GM11168 (cell line): ENCODE data around the gene CEP126.

ENCODE experiments used
- in situ Hi-C: fragments of 300-500 bp; cut with MboI; formaldehyde crosslinking; loops from one replicate; pipeline ENCODE4 v1.12.0; 2022; ENCODE audit warnings: low sequenced_read_pairs; ENCODE audit not compliant: unreplicated experiment

CEP126 gene, protein sequence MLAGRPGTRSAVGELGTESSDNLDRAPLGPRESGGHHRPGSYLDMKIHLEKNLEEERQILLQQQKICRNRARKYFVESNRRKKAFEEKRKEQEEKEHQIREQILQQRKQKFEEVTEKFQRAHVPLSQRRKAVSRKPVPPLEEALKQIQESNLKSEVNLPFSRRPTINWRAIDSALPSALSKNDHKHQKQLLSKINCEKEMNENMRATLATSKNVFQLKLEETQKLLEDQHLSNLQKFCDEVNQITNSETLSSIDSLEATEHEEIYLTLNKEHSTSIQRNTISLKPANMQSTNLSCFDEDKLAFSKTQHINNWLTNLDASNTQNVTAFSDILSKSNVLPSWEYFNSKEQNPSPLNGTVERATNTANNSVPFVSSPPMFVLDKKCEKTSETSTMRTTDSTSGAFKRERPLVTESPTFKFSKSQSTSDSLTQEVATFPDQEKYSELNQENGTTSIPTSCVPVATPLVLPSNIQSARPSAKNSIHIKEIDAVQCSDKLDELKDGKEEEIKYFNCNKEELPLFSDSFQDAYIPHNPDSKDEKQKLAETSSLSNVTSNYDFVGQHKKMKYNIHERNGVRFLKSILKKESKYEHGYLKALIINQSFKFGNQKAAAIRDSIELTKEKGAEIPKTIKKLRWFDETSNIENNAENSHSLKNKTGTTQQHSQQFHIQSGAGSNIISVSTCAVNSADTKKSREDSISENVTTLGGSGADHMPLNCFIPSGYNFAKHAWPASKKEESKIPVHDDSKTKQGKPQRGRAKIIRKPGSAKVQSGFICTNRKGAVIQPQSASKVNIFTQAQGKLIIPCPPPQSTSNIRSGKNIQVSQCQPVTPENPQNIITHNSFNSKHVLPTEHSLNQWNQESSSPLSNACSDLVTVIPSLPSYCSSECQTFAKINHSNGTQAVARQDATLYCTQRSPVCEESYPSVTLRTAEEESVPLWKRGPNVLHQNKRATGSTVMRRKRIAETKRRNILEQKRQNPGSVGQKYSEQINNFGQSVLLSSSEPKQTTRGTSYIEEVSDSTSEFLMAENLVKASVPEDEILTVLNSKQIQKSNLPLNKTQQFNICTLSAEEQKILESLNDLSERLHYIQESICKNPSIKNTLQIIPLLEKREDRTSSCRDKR

DNA sequence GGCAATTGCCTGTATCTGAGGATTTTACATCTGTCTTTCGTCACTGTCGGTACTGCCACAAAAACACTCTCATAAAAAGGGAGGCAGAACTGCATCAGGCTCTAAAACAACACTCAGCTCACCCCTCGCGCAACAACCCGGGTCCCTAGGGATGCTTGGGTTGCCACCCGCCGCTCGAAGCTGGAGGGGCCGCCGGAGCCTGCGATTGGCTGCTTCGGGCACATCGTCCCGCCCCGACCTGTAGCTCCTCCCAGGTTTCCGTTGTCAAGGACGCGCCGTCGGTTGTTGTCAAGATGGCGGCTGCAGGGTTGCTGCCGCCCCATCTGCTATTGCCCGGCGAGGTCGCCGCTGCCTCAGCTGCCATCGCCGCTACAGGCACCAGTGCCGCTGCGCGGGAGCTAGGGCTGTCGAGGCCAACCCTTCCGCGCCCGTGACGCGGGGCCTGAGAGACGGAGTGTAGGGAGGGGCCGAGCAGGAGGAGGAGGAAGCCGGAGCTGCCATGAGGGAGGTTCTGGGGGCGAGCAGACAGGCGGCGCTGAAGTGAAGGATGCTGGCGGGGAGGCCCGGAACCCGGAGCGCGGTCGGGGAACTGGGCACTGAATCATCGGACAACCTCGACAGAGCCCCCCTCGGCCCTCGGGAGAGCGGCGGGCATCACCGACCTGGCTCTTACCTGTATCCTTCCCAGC is at the start of gene CEP126:
CEP126 (plus strand) TSS at position 273 of the 689 bp plus-strand sequence; CDS start at position 548, 275 bp downstream.
- in situ Hi-C loops: no loop called here

DNA sequence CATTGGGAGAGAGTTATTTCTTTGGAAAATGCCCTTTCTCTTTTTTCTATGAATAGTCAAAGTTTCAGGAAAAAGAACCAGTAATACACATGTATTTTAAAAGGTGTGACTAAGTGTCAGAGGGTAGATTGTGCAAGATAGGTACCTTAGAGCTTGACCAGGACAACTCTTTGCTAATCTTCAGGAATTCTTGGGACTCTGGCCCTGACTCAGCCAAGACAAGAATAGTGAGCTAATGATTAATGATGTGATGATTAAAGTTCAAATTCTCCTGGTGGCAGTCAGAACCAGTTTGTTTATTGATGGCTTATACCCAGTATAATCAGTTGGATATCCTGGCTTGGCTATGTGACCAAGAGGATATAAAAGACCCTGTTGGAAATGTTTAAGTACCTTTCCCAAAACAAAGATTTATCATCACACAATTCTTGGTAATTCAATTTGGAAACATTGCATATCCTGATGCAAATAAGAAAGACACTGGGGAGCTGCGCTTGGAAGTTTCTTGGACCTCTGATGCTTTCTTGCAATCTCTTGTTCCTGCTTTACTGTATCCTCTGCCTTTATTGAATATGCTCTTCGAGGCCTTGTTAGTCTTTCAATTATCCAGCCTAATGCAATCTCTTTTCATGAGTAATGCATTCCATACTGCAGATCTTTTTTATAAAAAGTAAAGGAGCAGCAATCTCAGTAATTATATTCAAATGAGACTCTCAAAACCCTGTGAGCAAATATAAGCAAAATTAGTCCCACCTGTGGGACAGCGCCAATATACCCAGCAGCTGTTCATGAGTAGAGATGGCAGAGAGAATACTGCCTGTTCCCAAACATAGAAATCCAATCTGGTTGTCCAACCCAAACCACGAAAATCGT is 48.0 kb upstream of the CEP126 start:
- in situ Hi-C loops: loop anchor here (25.0 kb wide), 1 partner anchor 145 kb away; no protein-coding TSS in a partner anchor

DNA sequence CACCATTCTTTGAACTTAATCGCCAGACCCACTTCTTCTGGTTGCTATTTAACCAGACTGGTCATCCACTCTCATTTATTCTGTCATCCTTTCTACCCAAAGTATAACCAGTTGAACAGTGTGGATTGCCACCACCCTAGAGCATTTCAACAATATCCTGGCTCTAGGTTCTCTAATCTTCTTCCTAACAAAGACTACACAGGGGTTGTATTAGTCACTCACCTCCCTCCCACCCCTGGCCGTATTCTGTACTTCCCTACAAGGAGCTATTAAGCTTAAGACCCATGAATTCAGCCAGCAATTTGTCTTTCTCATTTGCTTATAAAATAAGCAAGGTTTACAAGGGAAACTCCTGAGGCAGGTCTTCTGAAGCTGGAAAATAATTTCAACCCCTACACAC is 46.9 kb upstream of the CEP126 start:
- in situ Hi-C loops: loop anchor here (25.0 kb wide), 1 partner anchor 144 kb away; no protein-coding TSS in a partner anchor

DNA sequence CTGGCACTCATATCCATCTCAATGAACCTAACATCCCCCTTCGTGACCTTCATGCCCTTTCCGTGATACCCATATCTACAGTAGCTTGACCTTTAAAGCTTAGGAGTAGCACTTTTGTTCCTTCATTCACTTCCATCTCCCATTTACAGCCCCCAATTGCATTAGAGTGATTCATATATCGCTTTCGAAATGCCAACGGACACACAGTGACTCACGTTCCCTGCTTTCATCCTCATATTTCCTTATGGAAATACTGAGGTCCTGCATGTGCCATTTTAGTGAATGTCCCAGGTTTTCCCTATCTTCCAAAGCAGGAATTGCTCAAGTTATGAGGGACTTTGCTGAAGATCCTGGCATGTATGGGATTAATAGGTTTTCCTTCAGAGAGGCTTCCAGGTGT is 44.3 kb upstream of the CEP126 start:
- in situ Hi-C loops: loop anchor here (25.0 kb wide), 1 partner anchor 142 kb away; no protein-coding TSS in a partner anchor

DNA sequence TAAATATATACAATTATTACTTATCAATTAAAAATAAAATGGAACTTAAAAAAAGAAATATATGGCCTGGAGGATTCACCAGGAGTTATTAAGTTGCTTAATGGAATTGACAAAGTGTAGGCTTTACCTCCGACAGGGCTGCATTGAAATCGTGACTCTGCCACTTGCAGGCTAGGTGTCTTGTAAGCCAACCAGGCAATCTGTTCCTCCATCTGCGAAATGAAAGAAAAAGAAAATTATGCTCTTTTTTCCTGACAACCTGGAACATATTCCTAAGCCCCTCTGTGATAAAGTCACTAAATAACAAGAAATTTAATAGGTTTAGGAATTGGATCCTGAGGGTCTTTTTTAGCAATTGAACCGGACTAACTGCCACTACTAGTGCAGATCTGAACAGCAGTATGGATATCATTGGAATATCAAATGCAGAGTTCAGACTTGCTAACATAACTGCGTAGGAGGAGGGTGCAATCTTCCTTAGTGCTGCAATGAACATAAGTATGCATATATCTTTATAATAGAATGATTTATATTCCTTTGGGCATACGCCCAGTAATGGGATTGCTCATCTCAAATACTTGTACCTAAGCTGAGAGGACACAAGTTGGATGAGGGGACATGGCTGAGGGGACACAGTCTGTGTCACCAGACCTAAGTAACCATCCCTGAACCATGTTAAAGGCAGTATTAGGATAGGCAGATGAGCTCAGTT is 42.5 kb upstream of the CEP126 start:
- in situ Hi-C loops: loop anchor here (25.0 kb wide), 1 partner anchor 140 kb away; no protein-coding TSS in a partner anchor

DNA sequence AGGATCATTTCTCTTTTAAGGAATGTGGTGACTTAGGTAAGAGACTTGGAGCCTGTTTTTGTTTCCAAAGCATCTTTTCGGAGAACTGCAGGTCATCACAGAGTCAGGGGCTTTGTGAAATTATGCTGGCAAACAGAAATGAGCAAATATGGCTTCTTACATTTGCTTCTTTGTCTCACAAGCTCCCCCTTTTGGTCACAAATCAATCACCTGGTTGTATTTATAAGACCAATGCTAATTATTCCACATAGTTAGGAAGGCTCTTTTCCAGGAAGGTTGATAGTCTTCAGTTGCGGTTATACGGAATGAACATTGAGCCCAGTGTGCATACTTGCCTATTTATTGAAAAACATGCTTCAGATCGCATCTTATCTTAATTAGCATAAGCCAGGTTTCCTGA is 34.6 kb upstream of the CEP126 start:
- in situ Hi-C loops: loop anchor here (10.0 kb wide), 1 partner anchor 325 kb away; no protein-coding TSS in a partner anchor

DNA sequence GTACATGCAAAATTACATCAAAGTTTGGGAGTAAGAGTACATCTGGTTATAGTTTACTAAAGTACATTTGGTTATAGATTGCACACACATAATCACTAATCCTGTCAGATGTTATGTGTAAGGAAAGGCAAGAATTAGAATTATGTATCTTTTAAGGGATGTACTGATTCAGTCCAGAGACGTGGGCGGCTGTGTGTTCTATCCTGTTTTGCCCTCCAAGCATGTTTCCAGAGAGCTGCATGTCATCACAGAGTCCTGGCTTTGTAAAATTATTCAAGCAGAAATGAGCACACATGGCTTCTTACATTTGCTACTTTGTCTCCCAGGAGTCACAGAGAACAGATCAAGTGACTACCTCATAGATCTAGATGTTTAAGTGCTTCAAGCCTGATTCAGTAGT is 33.2 kb upstream of the CEP126 start:
- in situ Hi-C loops: loop anchor here (10.0 kb wide), 1 partner anchor 323 kb away; no protein-coding TSS in a partner anchor

DNA sequence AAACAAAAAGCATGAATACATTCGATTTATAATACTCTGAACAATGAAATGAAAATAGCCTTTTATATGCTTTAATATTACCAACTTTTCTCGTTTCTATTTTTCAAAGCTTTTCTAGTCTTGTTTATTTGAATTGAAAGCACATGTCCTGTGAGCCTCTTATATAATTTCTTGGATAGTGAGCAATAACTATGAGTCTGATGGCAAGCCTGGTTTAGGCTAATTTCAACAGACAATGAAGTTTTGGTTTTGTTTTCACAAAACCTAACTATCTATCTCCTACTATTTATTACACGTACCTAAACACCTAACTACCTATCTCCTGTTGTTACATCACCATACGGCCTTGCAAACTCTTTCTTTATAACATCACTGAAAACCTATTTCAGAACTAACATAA is 29.2 kb upstream of the CEP126 start:
- in situ Hi-C loops: loop anchor here (10.0 kb wide), 1 partner anchor 319 kb away; no protein-coding TSS in a partner anchor

DNA sequence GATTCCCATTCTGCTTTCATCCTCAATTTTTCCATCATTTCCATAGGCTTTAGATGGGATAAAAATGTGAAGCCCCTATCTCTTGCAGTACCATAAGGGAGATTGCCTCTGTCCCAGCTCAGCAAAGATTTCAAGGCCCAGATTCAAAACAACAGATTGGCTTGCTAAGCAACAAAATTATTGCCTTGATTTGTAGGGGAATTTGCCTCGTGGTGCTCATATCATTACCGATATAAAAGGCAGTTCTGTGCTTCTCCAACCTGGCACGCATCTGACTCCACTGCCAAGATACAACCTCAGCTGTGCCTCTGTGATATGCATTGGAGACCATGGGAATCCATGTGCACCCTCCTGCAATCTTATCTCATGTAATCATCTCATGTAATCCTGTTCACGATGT is 25.0 kb upstream of the CEP126 start:
- in situ Hi-C loops: loop anchor here (10.0 kb wide), 1 partner anchor 315 kb away; no protein-coding TSS in a partner anchor

DNA sequence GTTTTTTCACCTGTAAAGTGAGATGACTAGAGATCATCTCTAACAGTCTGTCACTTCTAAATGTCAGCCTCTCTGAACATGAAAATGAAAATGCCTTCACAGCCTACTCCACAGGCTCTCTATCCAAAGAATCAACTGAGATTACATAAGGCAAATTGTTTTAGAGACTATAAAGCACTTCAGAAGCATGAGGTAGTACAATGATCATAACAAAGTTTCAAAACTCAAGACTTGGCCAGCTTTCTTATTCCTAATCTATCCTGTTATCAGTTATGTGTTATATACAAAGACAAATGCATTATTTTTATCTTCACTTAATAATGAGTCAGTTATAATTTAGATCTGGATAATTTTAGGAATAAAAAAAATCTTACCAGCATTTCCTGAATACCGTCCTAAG is 20.3 kb upstream of the CEP126 start:
- in situ Hi-C loops: no loop called here

DNA sequence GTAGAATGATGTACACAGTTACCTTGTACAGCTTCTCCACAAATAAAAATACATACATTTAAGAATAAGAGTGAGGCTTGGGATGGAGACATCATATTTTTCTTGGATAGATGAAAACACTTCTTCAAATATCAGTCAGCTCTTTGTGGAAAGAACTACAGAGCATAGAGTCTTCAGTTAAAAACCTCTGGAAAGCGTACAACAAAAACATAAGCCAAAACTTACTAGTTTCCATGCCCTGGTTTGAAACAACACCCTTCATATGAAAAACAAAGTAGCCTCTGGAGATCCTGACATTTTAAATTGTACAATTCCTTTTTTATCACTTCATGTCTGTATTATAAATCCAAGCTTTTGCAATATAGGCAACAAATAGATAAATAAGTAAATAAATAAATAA is 7.0 kb upstream of the CEP126 start:
- in situ Hi-C loops: no loop called here

DNA sequence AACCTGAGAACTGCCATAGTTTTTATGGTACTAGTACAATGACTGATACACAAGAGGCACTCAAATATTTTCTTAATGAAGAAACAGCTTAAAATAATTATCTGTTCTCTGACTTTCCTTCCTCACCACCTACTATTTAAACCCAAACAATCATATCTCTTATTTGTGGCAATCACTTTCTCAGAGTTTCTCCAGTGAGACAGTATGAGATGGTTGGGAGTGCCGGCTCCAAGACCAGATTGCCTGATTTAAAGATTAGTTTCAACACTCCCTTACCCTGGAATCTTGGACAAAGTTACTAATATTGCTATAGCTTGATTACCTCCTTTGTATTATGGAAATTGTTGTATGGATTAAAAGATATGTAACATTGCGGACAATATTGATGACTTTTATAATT is 5.7 kb upstream of the CEP126 start:
- in situ Hi-C loops: no loop called here

DNA sequence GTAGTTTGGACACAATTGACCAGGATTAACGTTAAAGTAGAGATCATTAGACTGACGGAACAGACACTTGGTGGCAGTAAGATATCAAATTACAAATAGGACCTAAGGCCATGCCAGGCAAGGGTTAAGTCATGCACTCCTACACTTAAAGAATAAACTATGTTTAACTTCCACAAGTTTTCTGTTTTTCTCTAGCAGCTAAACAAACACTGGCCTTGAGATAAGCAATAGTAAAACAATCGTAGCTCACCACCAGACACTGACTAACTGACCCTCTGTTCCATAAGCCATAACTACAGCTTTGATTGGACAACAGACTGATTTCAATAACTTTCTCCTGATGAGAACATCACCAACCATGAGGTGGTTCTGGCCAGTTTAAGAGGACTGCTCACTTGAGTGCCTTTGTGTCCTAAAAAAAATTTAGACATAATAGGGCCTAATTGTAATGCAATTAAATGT is 2.0 kb upstream of the CEP126 start:
- in situ Hi-C loops: no loop called here

DNA sequence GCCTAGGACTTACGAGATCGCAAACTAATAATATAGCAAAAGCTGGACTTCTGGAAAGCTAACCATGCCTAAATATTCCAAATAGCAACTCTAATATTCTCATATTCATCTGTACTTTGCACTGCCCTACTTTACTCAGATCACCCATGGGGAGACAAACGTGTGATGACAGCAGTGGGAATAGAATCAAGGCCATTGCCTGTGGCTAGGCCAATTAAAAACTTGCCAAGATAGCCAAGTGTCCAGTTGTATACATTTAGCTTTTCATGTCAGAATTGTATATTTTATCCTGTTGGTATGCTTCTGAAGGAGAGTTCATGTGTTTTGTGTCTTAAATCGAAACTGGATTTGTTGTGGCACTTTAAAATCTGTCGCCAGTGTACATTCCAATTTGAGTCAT is 1.2 kb upstream of the CEP126 start:
- in situ Hi-C loops: no loop called here

DNA sequence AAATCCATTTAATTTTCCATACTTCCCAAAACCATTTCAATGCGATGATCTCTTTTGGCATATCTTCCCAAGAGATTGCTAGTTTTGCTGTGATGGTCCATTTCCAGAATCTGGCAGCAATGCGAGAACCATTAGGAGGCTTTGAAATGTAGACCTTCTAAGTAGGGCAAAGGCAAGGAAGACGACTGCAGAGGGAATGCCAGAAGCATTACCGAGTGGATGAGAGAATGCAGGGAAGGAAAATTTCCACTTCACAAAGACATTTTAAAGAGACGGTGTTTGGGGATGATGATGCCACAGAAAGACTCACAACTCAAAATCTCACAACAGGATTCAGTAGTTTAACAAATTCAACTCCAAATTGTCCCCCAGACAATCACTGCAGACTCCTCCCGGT is 471 bp upstream of the CEP126 start:
- in situ Hi-C loops: no loop called here

DNA sequence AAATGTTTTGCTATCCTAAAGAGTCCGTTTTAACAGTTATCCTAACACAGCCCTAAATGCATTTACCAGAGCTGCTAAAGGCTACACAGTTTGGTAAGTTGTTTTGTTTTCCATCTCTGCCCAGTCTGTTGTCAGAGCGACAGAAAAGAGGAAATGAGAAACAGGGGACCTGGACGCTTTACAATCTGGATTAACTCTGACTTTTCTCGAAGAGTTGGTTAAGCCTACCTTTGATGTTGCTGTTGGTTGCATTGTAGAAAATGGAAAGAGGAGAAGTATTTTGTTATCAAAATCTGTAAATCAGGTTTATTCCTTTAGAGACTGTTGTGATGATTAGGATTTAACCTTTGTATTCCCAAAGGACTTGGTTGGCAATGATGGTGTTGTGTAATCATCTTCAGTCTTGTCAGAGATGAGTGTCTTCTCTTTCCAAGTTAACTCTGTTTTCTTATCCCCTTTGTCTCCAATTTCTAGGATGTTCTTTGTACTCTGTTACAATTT is 1.0 kb downstream of the CEP126 start:
- in situ Hi-C loops: no loop called here

DNA sequence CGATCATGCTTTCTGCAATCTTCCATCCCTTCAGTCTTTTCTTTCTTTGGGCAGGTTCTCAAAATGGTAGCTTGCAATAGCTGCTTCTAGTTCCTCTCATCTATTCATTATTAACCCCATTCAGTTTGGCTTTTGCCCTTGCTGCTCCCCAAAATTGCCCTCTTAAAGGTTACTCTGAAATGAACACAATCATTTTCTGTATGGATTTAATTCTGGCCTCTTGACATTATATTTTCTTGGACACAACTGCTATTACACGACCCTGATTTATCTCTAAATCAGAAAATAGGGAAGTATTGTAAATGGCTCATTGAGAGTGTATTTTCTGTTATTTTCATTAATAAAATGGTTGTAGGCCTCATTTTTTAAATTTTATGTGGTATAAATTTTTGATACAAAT is 1.6 kb downstream of the CEP126 start, which contains the start of gene ANGPTL5:
ANGPTL5 (minus strand) TSS at position 101 of the 400 bp plus-strand sequence. CDS start 8,613 bp downstream, outside the sequence.
- in situ Hi-C loops: no loop called here

DNA sequence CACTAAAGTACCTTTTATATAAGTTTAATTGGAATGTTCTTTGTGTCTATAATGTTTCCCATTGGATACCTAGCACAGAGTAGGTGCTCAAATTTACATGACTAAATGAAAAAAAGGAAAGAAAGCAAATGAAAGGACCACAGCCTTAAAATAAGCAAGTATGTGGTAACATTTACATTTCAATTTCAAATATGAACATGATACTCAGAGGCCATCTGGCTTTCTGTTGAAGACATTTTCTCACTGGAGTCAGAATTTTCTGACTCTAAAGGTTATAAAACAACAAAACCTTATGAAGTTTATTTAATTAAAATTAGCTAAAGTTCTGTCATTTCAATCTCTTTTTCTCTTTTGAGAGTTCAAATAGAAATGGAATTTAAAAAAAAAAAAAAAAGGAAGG is 2.4 kb downstream of the CEP126 start:
- in situ Hi-C loops: no loop called here
